Panc1 (cell line): Measurements from ENCODE around the gene LRRC36.
"Not testable (repeated sequence)": the region's sequence is repeated elsewhere in the genome, so short reads cannot be mapped to it uniquely, and the experiment has no call there.

ENCODE experiments used
- CTCF ChIP-seq: fragments of 450-650 bp; IDR thresholded peaks from 2 replicates; pipeline ENCODE4 v1.5.1; 2017; ENCODE audit warnings: mild to moderate bottlenecking
- SIN3A ChIP-seq: IDR thresholded peaks from 2 replicates; pipeline ENCODE4 v1.6.1; 2012; ENCODE audit warnings: low read depth, mild to moderate bottlenecking, low read length, moderate library complexity, borderline replicate concordance; ENCODE audit not compliant: insufficient read depth
- TCF7L2 ChIP-seq: IDR thresholded peaks from 2 replicates; pipeline ENCODE4 v1.6.1; 2011; ENCODE audit warnings: mild to moderate bottlenecking, low read depth, low read length, inconsistent platforms

GRCh38 chr16:67352463-67352862, 25.8 kb downstream of the LRRC36 start:
- TF ChIP-seq SIN3A, CTCF, TCF7L2: not testable (repeated sequence)
